Measurements from ENCODE around the gene NUP188. TPM values are rescaled to one million over a fixed set of nuclear protein-coding genes. Genes with fewer than 3 reads are reported as not detected.

The NUP188 gene
- total RNA-seq, 1 donor from 2014 or later = 66.7 TPM

GRCh38 chr9:128910906-128911305 lies 36.6 kb upstream of the NUP188 start:
- H3K27ac Mint-ChIP-seq = no peak overlapping the region
- H3K4me3 Mint-ChIP-seq = no peak overlapping the region
- H3K4me2 ChIP-seq = no peak overlapping the region

GRCh38 chr9:128911529-128912035 lies 35.9 kb upstream of the NUP188 start:
- no peak overlapping the region for H3K4me3 Mint-ChIP-seq
- H3K27ac Mint-ChIP-seq = no peak overlapping the region
- TF ChIP-seq EZH2 (IDR thresholded peaks at IDR 0.05) (no peak), EZH2phosphoT487 (IDR thresholded peaks at IDR 0.05) (no peak), CTCF (IDR thresholded peaks at IDR 0.05) (no peak)
- H2AFZ ChIP-seq (replicated peaks) = no peak overlapping the region
- no peaks in the 10 kb centered on the region for H3K9me3 ChIP-seq (ENCODE audit: low read depth)
- peaks cover 26% of the 10 kb centered on the region for H3K36me3 Mint-ChIP-seq
- no peak overlapping the region for H3K9ac ChIP-seq
- no peaks in the 10 kb centered on the region for H3K9me3 Mint-ChIP-seq
- no peaks in the 10 kb centered on the region for H3K36me3 ChIP-seq
- H3K27ac ChIP-seq = no peak overlapping the region
- peaks cover 16% of the 10 kb centered on the region for H3K4me1 Mint-ChIP-seq
- peaks cover 11% of the 10 kb centered on the region for H3K79me2 ChIP-seq (ENCODE audit: low read depth)
- no peak overlapping the region for H3K4me3 ChIP-seq
- peaks cover 35% of the 10 kb centered on the region for H4K20me1 ChIP-seq (ENCODE audit: low read depth)
- peaks cover 3% of the 10 kb centered on the region for H3K27me3 Mint-ChIP-seq (ENCODE audit: insufficient read depth, low read depth)
- H3F3A ChIP-seq (ENCODE audit: low read depth) = no peaks in the 10 kb centered on the region
- no peaks in the 10 kb centered on the region for H3K27me3 ChIP-seq
- DNase-seq (ENCODE audit: low spot score) = no peak
- H3K4me1 ChIP-seq = peaks cover 16% of the 10 kb centered on the region
- no peak overlapping the region for H3K4me2 ChIP-seq

More at GRCh38 chr9:128910906-128911305, 36.6 kb upstream of the NUP188 start:
- Histone ChIP-seq H3K4me3 (no peak overlapping the region), H4K20me1 (ENCODE audit: low read depth) (peaks cover 35% of the 10 kb centered on the region), H3K4me1 (peaks cover 16% of the 10 kb centered on the region), H3K27me3 (no peaks in the 10 kb centered on the region), H3K27ac (no peak overlapping the region), H3K9me3 (ENCODE audit: low read depth) (no peaks in the 10 kb centered on the region), H2AFZ (replicated peaks) (no peak overlapping the region), H3K9ac (no peak overlapping the region), H3K79me2 (ENCODE audit: low read depth) (peaks cover 11% of the 10 kb centered on the region), H3F3A (ENCODE audit: low read depth) (no peaks in the 10 kb centered on the region), H3K36me3 (no peaks in the 10 kb centered on the region)
- peaks cover 16% of the 10 kb centered on the region for H3K4me1 Mint-ChIP-seq
- peaks cover 26% of the 10 kb centered on the region for H3K36me3 Mint-ChIP-seq
- TF ChIP-seq CTCF (IDR thresholded peaks at IDR 0.05) (no peak), EZH2 (IDR thresholded peaks at IDR 0.05) (no peak), EZH2phosphoT487 (IDR thresholded peaks at IDR 0.05) (no peak)
- no peaks in the 10 kb centered on the region for H3K9me3 Mint-ChIP-seq
- DNase-seq (ENCODE audit: low spot score) = no peak
- H3K27me3 Mint-ChIP-seq (ENCODE audit: insufficient read depth, low read depth) = peaks cover 3% of the 10 kb centered on the region

- Histone ChIP-seq H3K4me2 (no peak overlapping the region), H3K4me3 (no peak overlapping the region), H4K20me1 (ENCODE audit: low read depth) (peaks cover 35% of the 10 kb centered on the region), H3F3A (ENCODE audit: low read depth) (no peaks in the 10 kb centered on the region), H3K4me1 (peaks cover 16% of the 10 kb centered on the region), H3K79me2 (ENCODE audit: low read depth) (peaks cover 11% of the 10 kb centered on the region), H2AFZ (replicated peaks) (no peak overlapping the region), H3K9me3 (ENCODE audit: low read depth) (no peaks in the 10 kb centered on the region), H3K9ac (no peak overlapping the region), H3K27me3 (no peaks in the 10 kb centered on the region), H3K36me3 (no peaks in the 10 kb centered on the region), H3K27ac (no peak overlapping the region)
- peak; percentile 28 for DNase-seq (ENCODE audit: low spot score)
- Mint-ChIP-seq H3K27me3 (ENCODE audit: insufficient read depth, low read depth) (peaks cover 3% of the 10 kb centered on the region), H3K36me3 (peaks cover 25% of the 10 kb centered on the region), H3K4me3 (no peak overlapping the region), H3K27ac (peak overlapping the region; percentile 48), H3K9me3 (no peaks in the 10 kb centered on the region), H3K4me1 (peaks cover 16% of the 10 kb centered on the region)
- TF ChIP-seq EZH2 (IDR thresholded peaks at IDR 0.05) (no peak), CTCF (IDR thresholded peaks at IDR 0.05) (no peak), EZH2phosphoT487 (IDR thresholded peaks at IDR 0.05) (no peak)
Observed at GRCh38 chr9:128912270-128912853, 35.1 kb upstream of the NUP188 start.
